ENCODE data around the gene CCDC157.

GRCh38 chr22:30318799-30319419 is 37.9 kb upstream of the CCDC157 start:
- TF ChIP-seq MAX (IDR thresholded peaks at IDR 0.05; ENCODE audit: low read depth, low read length) (no peak), MLLT1 (IDR thresholded peaks at IDR 0.05) (no peak), CTCF (IDR thresholded peaks at IDR 0.05 in 2 of 3, conservative IDR thresholded peaks at IDR 0.05 in 1 of 3; ENCODE audit: control insufficient read depth in 2 of 3, extremely low read depth in 1 of 3, insufficient read depth in 1 of 3, low read depth in 3 of 3, low read length in 3 of 3) (no peak), YY1 (IDR thresholded peaks at IDR 0.05; ENCODE audit: low read depth, low read length) (no peak), CHD1 (IDR thresholded peaks at IDR 0.05; ENCODE audit: low read depth, low read length) (no peak), EZH2 (IDR thresholded peaks at IDR 0.05; ENCODE audit: borderline replicate concordance, control insufficient read depth, low read depth, low read length) (no peak), NFIC (IDR thresholded peaks at IDR 0.05; ENCODE audit: low read depth, low read length) (no peak), HDAC6 (IDR thresholded peaks at IDR 0.05; ENCODE audit: unreplicated experiment) (no peak), RFX5 (IDR thresholded peaks at IDR 0.05; ENCODE audit: low read depth, low read length) (no peak), RUNX3 (IDR thresholded peaks at IDR 0.05; ENCODE audit: low read length) (no peak), MYC (IDR thresholded peaks at IDR 0.05; ENCODE audit: insufficient read depth, insufficient read length, insufficient replicate concordance, low read length, severe bottlenecking) (no peak), MYB (IDR thresholded peaks at IDR 0.05; ENCODE audit: borderline replicate concordance, low read depth, low read length) (no peak)
